Stimulated activated CD4-positive, alpha-beta T cell treated with anti-CD3 and anti-CD28 coated beads, Interleukin-12 subunit alpha, Interleukin-12 subunit beta, amount 100 ng/mL, for 48 hours (primary cell): ENCODE results near the gene CD40LG.

Source experiments
- DNase-seq, 3 donors: peaks; one replicate each; pipeline ENCODE4 v3.0.0-alpha.2; 2020; ENCODE audit warnings: low read depth in 2 of 3, low spot score in 1 of 3

CD40LG gene

DNA sequence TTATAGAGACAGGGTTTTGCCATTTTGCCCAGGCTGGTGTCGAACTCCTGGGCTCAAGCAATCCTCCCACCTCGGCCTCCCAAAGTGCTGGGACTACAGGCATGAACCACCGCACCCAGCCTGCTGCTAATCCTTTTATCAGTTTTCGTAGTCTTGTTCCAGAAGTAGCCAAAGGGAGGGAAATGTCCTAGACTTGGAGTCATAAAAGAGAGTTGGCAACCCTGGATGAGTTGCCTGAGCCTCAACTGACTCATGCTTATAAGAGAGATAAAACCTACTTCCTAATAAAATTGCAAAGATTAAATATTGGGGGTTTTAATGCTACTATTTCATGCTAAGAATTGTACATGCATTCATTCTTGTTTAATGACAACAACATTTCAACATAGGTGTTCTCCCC, 44.3 kb downstream of the CD40LG start:
- DNase-seq: no peak

GRCh38 chrX:136694431-136695087, 46.6 kb downstream of the CD40LG start:
- DNase-seq: no peak

- DNase-seq: no peak
These were observed 49.2 kb downstream of the CD40LG start for GRCh38 chrX:136697156-136697555.

GRCh38 chrX:136708348-136708747, 60.4 kb downstream of the CD40LG start:
- DNase-seq: no peak
